ENCODE results near the gene TMOD2. TPM values are rescaled to one million over a fixed set of nuclear protein-coding genes. Genes with fewer than 3 reads are reported as not detected.
A peak's percentile ranks its signal among the peaks of the same experiment; 100 is the strongest.

Gene TMOD2
- total RNA-seq, 1 donor from 2014 or later, result 8.4 TPM

DNA sequence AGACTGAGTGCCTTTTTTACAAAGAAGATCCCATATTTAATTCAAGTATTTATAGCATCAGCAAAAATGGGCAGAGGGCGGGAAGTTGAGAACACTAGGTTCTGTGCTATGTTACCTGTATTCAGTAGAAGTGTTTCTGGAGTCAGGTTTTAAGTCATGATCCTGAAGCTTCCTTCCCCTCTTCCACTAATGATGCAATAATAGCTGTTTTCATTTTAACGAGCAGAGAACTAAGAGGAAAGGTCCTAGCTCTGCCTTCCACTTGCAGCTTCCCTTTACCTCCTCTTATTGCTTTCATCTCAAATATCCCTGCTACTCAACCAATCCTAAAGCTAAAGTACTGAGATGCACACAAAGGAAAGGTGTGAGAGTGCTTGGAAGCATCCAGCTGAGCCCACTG is 61.2 kb downstream of the TMOD2 start:
- FAIRE-seq (no peak), DNase-seq (ENCODE audit: low read depth) (no peak)
- Histone ChIP-seq H3K27me3 (ENCODE audit: insufficient read depth, low read length) (no peaks in the 10 kb centered on the region), H3K79me2 (ENCODE audit: insufficient read depth, low read length) (no peaks in the 10 kb centered on the region), H3K4me3 (ENCODE audit: insufficient read depth, low read depth, low read length) (no peak overlapping the region), H2AFZ (ENCODE audit: low read depth, low read length) (no peak overlapping the region), H4K20me1 (ENCODE audit: insufficient read depth, low read length) (no peaks in the 10 kb centered on the region), H3K27ac (ENCODE audit: low read depth, low read length) (no peak overlapping the region), H3K4me1 (ENCODE audit: insufficient read depth, low read length) (no peaks in the 10 kb centered on the region), H3K36me3 (ENCODE audit: insufficient read depth, low read length) (no peaks in the 10 kb centered on the region), H3K4me2 (ENCODE audit: low read length) (no peak overlapping the region), H3K9ac (ENCODE audit: low read length) (no peak overlapping the region), H3K9me3 (ENCODE audit: insufficient read depth, low read depth, low read length) (no peaks in the 10 kb centered on the region)
- Mint-ChIP-seq H3K27me3 (ENCODE audit: low read depth, unreplicated experiment) (no peaks in the 10 kb centered on the region), H3K27ac (ENCODE audit: unreplicated experiment) (no peak overlapping the region), H3K4me3 (ENCODE audit: unreplicated experiment) (no peak overlapping the region), H3K9me3 (ENCODE audit: unreplicated experiment) (no peaks in the 10 kb centered on the region), H3K4me1 (ENCODE audit: low read depth, unreplicated experiment) (no peaks in the 10 kb centered on the region), H3K36me3 (ENCODE audit: low read depth, unreplicated experiment) (no peaks in the 10 kb centered on the region)
- no peak for TF ChIP-seq EZH2 (IDR thresholded peaks at IDR 0.05; ENCODE audit: insufficient read depth, low read length)
- TF ChIP-seq, protein P1, sequence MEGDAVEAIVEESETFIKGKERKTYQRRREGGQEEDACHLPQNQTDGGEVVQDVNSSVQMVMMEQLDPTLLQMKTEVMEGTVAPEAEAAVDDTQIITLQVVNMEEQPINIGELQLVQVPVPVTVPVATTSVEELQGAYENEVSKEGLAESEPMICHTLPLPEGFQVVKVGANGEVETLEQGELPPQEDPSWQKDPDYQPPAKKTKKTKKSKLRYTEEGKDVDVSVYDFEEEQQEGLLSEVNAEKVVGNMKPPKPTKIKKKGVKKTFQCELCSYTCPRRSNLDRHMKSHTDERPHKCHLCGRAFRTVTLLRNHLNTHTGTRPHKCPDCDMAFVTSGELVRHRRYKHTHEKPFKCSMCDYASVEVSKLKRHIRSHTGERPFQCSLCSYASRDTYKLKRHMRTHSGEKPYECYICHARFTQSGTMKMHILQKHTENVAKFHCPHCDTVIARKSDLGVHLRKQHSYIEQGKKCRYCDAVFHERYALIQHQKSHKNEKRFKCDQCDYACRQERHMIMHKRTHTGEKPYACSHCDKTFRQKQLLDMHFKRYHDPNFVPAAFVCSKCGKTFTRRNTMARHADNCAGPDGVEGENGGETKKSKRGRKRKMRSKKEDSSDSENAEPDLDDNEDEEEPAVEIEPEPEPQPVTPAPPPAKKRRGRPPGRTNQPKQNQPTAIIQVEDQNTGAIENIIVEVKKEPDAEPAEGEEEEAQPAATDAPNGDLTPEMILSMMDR (IDR thresholded peaks at IDR 0.05; ENCODE audit: insufficient read depth, low read depth, low read length), result no peak

DNA sequence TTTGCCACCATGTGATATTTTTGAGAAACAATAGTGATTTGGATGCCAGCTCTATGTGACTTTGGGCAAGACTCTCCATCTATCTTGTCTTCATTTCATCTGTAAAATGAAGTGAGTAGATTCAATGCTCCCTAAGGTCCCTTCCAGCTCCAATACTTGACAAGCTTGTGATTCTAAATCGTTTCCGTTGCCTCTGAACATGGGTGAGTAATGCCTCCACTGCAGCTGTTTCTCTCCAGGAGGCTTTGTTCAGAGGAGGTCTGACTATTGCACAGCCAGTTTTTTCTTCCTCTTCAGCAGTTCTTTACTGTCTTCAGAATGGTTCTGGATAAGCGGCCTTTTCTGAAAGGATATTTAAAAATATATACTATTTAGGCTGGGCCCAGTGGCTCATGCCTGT is 63.2 kb downstream of the TMOD2 start:
- no peaks in the 10 kb centered on the region for H3K36me3 Mint-ChIP-seq (ENCODE audit: low read depth, unreplicated experiment)
- H3K27ac ChIP-seq (ENCODE audit: low read depth, low read length), result no peak overlapping the region
- no peak overlapping the region for H3K4me3 ChIP-seq (ENCODE audit: insufficient read depth, low read depth, low read length)
- H3K9me3 Mint-ChIP-seq (ENCODE audit: unreplicated experiment), result peaks cover 2% of the 10 kb centered on the region
- H3K9ac ChIP-seq (ENCODE audit: low read length), result no peak overlapping the region
- H2AFZ ChIP-seq (ENCODE audit: low read depth, low read length), result no peak overlapping the region
- no peaks in the 10 kb centered on the region for H3K27me3 ChIP-seq (ENCODE audit: insufficient read depth, low read length)
- no peak overlapping the region for H3K4me3 Mint-ChIP-seq (ENCODE audit: unreplicated experiment)
- no peaks in the 10 kb centered on the region for H3K36me3 ChIP-seq (ENCODE audit: insufficient read depth, low read length)
- H3K4me2 ChIP-seq (ENCODE audit: low read length), result no peak overlapping the region
- H3K4me1 ChIP-seq (ENCODE audit: insufficient read depth, low read length), result no peaks in the 10 kb centered on the region
- H3K27ac Mint-ChIP-seq (ENCODE audit: unreplicated experiment), result no peak overlapping the region
- H4K20me1 ChIP-seq (ENCODE audit: insufficient read depth, low read length), result no peaks in the 10 kb centered on the region
- H3K4me1 Mint-ChIP-seq (ENCODE audit: low read depth, unreplicated experiment), result no peaks in the 10 kb centered on the region
- no peak for TF ChIP-seq EZH2 (IDR thresholded peaks at IDR 0.05; ENCODE audit: insufficient read depth, low read length)
- TF ChIP-seq, protein P1 (IDR thresholded peaks at IDR 0.05; ENCODE audit: insufficient read depth, low read depth, low read length), result no peak
- H3K9me3 ChIP-seq (ENCODE audit: insufficient read depth, low read depth, low read length), result no peaks in the 10 kb centered on the region
- FAIRE-seq (no peak), DNase-seq (ENCODE audit: low read depth) (peak; percentile 7)
- H3K27me3 Mint-ChIP-seq (ENCODE audit: low read depth, unreplicated experiment), result no peaks in the 10 kb centered on the region
- no peaks in the 10 kb centered on the region for H3K79me2 ChIP-seq (ENCODE audit: insufficient read depth, low read length)

DNA sequence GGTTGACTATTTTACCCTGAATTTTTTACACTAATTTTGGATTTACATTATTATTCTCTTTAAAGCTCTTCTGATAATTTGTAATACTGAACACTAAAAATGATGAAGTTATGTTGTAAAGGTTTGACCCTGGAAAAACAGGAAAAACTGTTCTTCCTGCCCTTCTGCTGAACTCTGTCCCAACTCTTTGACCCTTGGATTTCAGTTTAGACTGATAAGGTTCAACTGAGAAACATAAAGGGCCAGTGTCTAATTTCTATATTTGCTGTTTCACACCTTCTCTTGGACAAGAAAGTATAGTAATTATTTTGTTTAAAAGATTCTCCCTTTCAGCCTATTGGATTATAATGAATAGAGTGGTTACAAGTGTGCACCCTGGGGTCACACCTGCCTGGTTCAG is 65.2 kb downstream of the TMOD2 start:
- Mint-ChIP-seq H3K36me3 (ENCODE audit: low read depth, unreplicated experiment) (no peaks in the 10 kb centered on the region), H3K9me3 (ENCODE audit: unreplicated experiment) (peaks cover 13% of the 10 kb centered on the region)

More for the DNA sequence above, 65.2 kb downstream of the TMOD2 start:
- no peak overlapping the region for H2AFZ ChIP-seq (ENCODE audit: low read depth, low read length)
- no peak overlapping the region for H3K4me2 ChIP-seq (ENCODE audit: low read length)
- H3K9ac ChIP-seq (ENCODE audit: low read length), result no peak overlapping the region
- no peaks in the 10 kb centered on the region for H3K79me2 ChIP-seq (ENCODE audit: insufficient read depth, low read length)
- DNase-seq (ENCODE audit: low read depth), result no peak
- no peak overlapping the region for H3K4me3 ChIP-seq (ENCODE audit: insufficient read depth, low read depth, low read length)
- H3K4me1 Mint-ChIP-seq (ENCODE audit: low read depth, unreplicated experiment), result no peaks in the 10 kb centered on the region
- H3K4me1 ChIP-seq (ENCODE audit: insufficient read depth, low read length), result no peaks in the 10 kb centered on the region
- TF ChIP-seq, protein P1 (IDR thresholded peaks at IDR 0.05; ENCODE audit: insufficient read depth, low read depth, low read length), result no peak
- TF ChIP-seq EZH2 (IDR thresholded peaks at IDR 0.05; ENCODE audit: insufficient read depth, low read length), result no peak
- no peak overlapping the region for H3K27ac ChIP-seq (ENCODE audit: low read depth, low read length)
- peaks cover 4% of the 10 kb centered on the region for H3K9me3 ChIP-seq (ENCODE audit: insufficient read depth, low read depth, low read length)
- no peaks in the 10 kb centered on the region for H3K27me3 ChIP-seq (ENCODE audit: insufficient read depth, low read length)
- FAIRE-seq, result no peak
- no peak overlapping the region for H3K4me3 Mint-ChIP-seq (ENCODE audit: unreplicated experiment)
- no peaks in the 10 kb centered on the region for H4K20me1 ChIP-seq (ENCODE audit: insufficient read depth, low read length)
- H3K27me3 Mint-ChIP-seq (ENCODE audit: low read depth, unreplicated experiment), result no peaks in the 10 kb centered on the region
- H3K27ac Mint-ChIP-seq (ENCODE audit: unreplicated experiment), result no peak overlapping the region
- H3K36me3 ChIP-seq (ENCODE audit: insufficient read depth, low read length), result no peaks in the 10 kb centered on the region

All from astrocyte (in vitro differentiated cells and primary cell).